SK-N-MC (cell line): Measurements from ENCODE around the gene ECE1.

Source experiments
- EZH2 ChIP-seq: fragments of 200-600 bp; sonication (generic); IDR thresholded peaks from one replicate; pipeline ENCODE4 v1.6.1; 2017; ENCODE audit warnings: antibody characterized with exemption
- POLR2AphosphoS5 ChIP-seq: IDR thresholded peaks from 2 replicates; pipeline ENCODE4 v1.6.1; 2012; ENCODE audit warnings: mild to moderate bottlenecking, low read depth, low read length, borderline replicate concordance

GRCh38 chr1:21244154-21244553 lies 46.1 kb downstream of the ECE1 start:
- TF ChIP-seq EZH2 (no peak), POLR2AphosphoS5 (no peak)
